GM12801 (cell line): Measurements from ENCODE around the gene OSBPL2.

Source experiments
- CTCF ChIP-seq: IDR thresholded peaks from one replicate; pipeline ENCODE4 v1.5.1; 2011; ENCODE audit warnings: control low read depth; ENCODE audit not compliant: insufficient read length; ENCODE audit errors: extremely low read depth

OSBPL2 gene

GRCh38 chr20:62305765-62306413 is 67.6 kb downstream of the OSBPL2 start:
- no peak for TF ChIP-seq CTCF

- TF ChIP-seq CTCF: no peak
Observed at GRCh38 chr20:62306414-62307187, 68.3 kb downstream of the OSBPL2 start.

- TF ChIP-seq CTCF: no peak
Observed at GRCh38 chr20:62307226-62308101, 69.1 kb downstream of the OSBPL2 start.

- no peak for TF ChIP-seq CTCF
Observed at GRCh38 chr20:62308102-62308822, 69.9 kb downstream of the OSBPL2 start.

DNA sequence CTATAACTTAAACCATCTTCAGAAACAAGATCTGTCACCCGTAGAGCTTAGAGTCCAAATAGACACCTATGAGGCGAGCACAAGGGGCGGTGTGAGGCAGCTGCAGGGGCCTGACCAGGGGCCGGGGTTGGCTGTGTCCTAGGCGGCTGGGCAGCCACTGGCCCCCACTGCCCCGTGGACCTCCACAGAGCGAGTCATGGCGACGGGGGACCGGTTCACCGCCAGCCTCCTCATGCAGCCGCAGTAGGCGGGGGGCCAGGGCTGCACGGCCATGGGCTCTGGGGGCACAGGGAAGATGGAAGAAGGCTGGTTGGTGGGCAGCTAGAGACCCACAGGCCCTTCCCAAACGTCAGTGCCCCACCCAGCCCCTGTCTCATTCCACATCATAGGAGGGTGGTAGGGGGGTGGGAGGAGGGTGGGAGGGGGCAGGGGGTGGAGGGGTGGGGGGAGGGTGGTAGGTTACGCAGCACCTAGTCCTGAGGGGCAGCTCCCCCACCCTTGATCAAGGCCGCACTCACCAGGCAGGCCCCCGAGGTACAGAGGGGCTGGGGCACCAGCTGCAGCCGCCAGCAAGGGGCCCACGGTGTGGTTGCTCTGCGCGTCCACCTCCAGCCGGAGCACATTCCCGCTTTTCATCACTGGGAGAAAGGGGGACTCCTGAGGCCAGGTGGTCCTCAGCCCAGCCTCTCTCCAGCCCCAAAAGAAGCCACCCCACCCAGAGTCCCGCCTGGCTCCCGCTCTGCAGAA is 71.0 kb downstream of the OSBPL2 start:
- TF ChIP-seq CTCF: no peak

GRCh38 chr20:62309947-62310756 is 71.8 kb downstream of the OSBPL2 start:
- TF ChIP-seq CTCF: no peak
